HepG2 (cell line): ENCODE data around the gene ARHGEF16. TPM values are rescaled to one million over a fixed set of nuclear protein-coding genes. Genes with fewer than 3 reads are reported as not detected.
A peak's percentile ranks its signal among the peaks of the same experiment; 100 is the strongest.

Experiments used
- CHD4 ChIP-seq: fragments of 200-600 bp; sonication (generic); IDR thresholded peaks from 2 replicates; pipeline ENCODE4 v1.7.0; 2017; ENCODE audit warnings: mild to moderate bottlenecking, low read length, borderline replicate concordance
- HOXA9 ChIP-seq: sonication (generic); formaldehyde crosslinking; IDR thresholded peaks from 2 replicates; pipeline ENCODE4 v1.8.1; 2022; ENCODE audit warnings: missing genetic modification reagents, mild to moderate bottlenecking, moderate library complexity, borderline replicate concordance
- SKI ChIP-seq: fragments of 450-650 bp; IDR thresholded peaks from one replicate; pipeline ENCODE4 v1.6.1; 2018; ENCODE audit warnings: mild to moderate bottlenecking; ENCODE audit not compliant: partially characterized antibody
- ZFAT ChIP-seq: sonication (generic); formaldehyde crosslinking; conservative IDR thresholded peaks from 2 replicates; pipeline ENCODE4 v1.8.1; 2023; ENCODE audit warnings: missing genetic modification reagents, inconsistent platforms
- ZNF235 ChIP-seq: sonication (generic); formaldehyde crosslinking; IDR thresholded peaks from 2 replicates; pipeline ENCODE4 v1.8.1; 2023; ENCODE audit warnings: mild to moderate bottlenecking, missing genetic modification reagents, borderline replicate concordance
- ZNF567 ChIP-seq: sonication (generic); formaldehyde crosslinking; IDR thresholded peaks from 2 replicates; pipeline ENCODE4 v1.8.1; 2023; ENCODE audit warnings: mild to moderate bottlenecking, missing genetic modification reagents, borderline replicate concordance
- ZNF614 ChIP-seq: IDR thresholded peaks from 2 replicates; pipeline ENCODE4 v1.6.1; 2018; ENCODE audit warnings: missing biosample characterization, missing genetic modification reagents, inconsistent platforms, borderline replicate concordance
- ZNF841 ChIP-seq: sonication (generic); formaldehyde crosslinking; IDR thresholded peaks from 2 replicates; pipeline ENCODE4 v1.8.1; 2023; ENCODE audit warnings: missing genetic modification reagents, borderline replicate concordance
- polyA plus RNA-seq, 8 experiments: library from polyadenylated mRNA; depleted of rRNA in 3 of 8; stranded (reverse) in 7 of 8; unstranded in 1 of 8; fragments of >200 nt; fragmentation: Illumina TruSeq in 4 of 8; extraction: Trizol in 4 of 8; gene quantifications; 2 replicates each; pipeline versions ENCODE4 v1.2.1 to v1.2.3, GENCODE V29; 2011 to 2016; ENCODE audit warnings: low read depth in 4 of 8, missing spikeins in 1 of 8, mixed read lengths in 1 of 8; ENCODE audit not compliant: insufficient read depth in 1 of 8
- total RNA-seq, 5 experiments: library from RNA; depleted of rRNA; stranded (reverse); fragments of >200 nt; fragmentation: Illumina TruSeq; extraction: Trizol; gene quantifications; 2 replicates each; pipeline ENCODE4 v1.2.3, GENCODE V29; 2016; ENCODE audit warnings: low read depth in 1 of 5
- TF ChIP-seq, protein P1 (sequence below), 2 experiments: fragments of 450-650 bp in 1 of 2; sonication (generic) in 1 of 2; formaldehyde crosslinking in 1 of 2; IDR thresholded peaks; 2 replicates each; pipeline versions ENCODE4 v1.6.1 to v1.8.0; 2016 to 2022; ENCODE audit warnings: antibody characterized with exemption in 1 of 2, mild to moderate bottlenecking in 1 of 2, missing genetic modification reagents in 1 of 2
- TF ChIP-seq, protein P2 (sequence below): sonication (generic); formaldehyde crosslinking; IDR thresholded peaks from 2 replicates; pipeline ENCODE4; 2020; ENCODE audit warnings: missing genetic modification reagents, mild to moderate bottlenecking, borderline replicate concordance
- TF ChIP-seq, protein P3 (sequence below): sonication (generic); formaldehyde crosslinking; IDR thresholded peaks from 2 replicates; pipeline ENCODE4 v1.5.0; 2020; ENCODE audit warnings: mild to moderate bottlenecking, missing genetic modification reagents

The ARHGEF16 gene
- total and polyA plus RNA-seq, 2 of the 13 experiments (the other 11 are each of a cell fraction or from before 2014, with no cell fraction given) = 20.3 to 39.9 TPM

DNA sequence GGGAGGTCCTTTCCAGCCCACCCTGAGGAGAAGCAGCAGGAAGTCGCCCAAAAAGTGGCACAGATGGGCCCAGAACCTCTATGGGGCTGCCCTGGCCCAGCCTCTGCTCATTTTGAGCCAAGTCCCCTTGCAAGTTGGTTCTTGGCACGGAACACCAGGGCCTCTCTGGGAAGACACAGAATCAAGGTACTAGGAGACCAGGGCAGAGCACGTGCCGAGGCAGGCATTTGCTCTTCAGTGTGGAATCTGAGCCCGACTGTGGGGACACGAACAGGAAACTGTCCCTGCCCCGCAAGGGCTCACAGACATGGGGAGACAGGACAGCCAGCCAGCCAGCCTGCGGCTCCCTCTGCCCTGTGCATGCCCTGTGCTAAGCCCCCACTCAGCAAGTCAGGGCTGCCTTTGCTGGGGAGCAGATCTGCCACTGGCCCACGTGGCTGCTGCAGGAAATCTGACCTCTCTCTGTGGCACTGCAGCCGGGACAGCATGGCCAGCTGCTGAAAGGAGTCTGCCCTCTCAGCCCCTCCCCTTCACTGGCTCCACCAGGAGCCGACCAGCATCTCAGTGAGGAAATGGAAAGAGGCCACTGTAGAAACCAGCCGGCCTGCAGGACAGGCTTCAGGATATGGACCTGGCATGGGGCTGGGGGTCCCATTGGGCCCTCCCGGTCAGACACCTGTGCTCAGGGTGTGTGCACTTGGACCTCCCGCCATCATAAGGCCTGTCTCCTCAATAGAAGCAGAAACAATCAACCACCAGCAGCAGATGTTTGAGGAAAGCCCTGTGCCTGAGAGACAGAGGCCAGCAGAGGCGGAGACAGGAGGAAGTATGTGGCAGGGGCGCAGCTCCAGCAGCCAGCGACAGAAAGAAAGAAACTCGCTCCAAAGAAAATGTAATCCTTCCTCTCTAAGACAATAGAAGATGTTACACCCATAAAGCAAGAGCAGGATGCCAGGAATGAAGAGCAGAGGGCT, 3.7 kb downstream of the ARHGEF16 start (continued):
- TF ChIP-seq, protein P1, sequence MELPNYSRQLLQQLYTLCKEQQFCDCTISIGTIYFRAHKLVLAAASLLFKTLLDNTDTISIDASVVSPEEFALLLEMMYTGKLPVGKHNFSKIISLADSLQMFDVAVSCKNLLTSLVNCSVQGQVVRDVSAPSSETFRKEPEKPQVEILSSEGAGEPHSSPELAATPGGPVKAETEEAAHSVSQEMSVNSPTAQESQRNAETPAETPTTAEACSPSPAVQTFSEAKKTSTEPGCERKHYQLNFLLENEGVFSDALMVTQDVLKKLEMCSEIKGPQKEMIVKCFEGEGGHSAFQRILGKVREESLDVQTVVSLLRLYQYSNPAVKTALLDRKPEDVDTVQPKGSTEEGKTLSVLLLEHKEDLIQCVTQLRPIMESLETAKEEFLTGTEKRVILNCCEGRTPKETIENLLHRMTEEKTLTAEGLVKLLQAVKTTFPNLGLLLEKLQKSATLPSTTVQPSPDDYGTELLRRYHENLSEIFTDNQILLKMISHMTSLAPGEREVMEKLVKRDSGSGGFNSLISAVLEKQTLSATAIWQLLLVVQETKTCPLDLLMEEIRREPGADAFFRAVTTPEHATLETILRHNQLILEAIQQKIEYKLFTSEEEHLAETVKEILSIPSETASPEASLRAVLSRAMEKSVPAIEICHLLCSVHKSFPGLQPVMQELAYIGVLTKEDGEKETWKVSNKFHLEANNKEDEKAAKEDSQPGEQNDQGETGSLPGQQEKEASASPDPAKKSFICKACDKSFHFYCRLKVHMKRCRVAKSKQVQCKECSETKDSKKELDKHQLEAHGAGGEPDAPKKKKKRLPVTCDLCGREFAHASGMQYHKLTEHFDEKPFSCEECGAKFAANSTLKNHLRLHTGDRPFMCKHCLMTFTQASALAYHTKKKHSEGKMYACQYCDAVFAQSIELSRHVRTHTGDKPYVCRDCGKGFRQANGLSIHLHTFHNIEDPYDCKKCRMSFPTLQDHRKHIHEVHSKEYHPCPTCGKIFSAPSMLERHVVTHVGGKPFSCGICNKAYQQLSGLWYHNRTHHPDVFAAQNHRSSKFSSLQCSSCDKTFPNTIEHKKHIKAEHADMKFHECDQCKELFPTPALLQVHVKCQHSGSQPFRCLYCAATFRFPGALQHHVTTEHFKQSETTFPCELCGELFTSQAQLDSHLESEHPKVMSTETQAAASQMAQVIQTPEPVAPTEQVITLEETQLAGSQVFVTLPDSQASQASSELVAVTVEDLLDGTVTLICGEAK (IDR thresholded peaks at IDR 0.05) = no peak
- TF ChIP-seq, protein P1 (CRISPR knock-in tag; IDR thresholded peaks at IDR 0.05) = no peak; the same call in 1 of the 2 replicates
- TF ChIP-seq HOXA9 (CRISPR knock-in tag) (no peak), ZNF841 (CRISPR knock-in tag) (no peak), ZNF235 (CRISPR knock-in tag) (no peak), ZNF567 (CRISPR knock-in tag) (no peak), ZFAT (CRISPR knock-in tag) (no peak), CHD4 (0 out of 2 replicates have a peak, but pooled peaks have one; percentile 19), ZNF614 (no peak), SKI (no peak)
- TF ChIP-seq, protein P2, sequence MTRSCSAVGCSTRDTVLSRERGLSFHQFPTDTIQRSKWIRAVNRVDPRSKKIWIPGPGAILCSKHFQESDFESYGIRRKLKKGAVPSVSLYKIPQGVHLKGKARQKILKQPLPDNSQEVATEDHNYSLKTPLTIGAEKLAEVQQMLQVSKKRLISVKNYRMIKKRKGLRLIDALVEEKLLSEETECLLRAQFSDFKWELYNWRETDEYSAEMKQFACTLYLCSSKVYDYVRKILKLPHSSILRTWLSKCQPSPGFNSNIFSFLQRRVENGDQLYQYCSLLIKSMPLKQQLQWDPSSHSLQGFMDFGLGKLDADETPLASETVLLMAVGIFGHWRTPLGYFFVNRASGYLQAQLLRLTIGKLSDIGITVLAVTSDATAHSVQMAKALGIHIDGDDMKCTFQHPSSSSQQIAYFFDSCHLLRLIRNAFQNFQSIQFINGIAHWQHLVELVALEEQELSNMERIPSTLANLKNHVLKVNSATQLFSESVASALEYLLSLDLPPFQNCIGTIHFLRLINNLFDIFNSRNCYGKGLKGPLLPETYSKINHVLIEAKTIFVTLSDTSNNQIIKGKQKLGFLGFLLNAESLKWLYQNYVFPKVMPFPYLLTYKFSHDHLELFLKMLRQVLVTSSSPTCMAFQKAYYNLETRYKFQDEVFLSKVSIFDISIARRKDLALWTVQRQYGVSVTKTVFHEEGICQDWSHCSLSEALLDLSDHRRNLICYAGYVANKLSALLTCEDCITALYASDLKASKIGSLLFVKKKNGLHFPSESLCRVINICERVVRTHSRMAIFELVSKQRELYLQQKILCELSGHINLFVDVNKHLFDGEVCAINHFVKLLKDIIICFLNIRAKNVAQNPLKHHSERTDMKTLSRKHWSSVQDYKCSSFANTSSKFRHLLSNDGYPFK (CRISPR knock-in tag) = no peak
- TF ChIP-seq, protein P3, sequence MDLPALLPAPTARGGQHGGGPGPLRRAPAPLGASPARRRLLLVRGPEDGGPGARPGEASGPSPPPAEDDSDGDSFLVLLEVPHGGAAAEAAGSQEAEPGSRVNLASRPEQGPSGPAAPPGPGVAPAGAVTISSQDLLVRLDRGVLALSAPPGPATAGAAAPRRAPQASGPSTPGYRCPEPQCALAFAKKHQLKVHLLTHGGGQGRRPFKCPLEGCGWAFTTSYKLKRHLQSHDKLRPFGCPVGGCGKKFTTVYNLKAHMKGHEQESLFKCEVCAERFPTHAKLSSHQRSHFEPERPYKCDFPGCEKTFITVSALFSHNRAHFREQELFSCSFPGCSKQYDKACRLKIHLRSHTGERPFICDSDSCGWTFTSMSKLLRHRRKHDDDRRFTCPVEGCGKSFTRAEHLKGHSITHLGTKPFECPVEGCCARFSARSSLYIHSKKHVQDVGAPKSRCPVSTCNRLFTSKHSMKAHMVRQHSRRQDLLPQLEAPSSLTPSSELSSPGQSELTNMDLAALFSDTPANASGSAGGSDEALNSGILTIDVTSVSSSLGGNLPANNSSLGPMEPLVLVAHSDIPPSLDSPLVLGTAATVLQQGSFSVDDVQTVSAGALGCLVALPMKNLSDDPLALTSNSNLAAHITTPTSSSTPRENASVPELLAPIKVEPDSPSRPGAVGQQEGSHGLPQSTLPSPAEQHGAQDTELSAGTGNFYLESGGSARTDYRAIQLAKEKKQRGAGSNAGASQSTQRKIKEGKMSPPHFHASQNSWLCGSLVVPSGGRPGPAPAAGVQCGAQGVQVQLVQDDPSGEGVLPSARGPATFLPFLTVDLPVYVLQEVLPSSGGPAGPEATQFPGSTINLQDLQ (CRISPR knock-in tag) = no peak
